NCI-H2171 (cell line): ENCODE results near the gene ATP1B1.
"Not testable (repeated sequence)": the region's sequence is repeated elsewhere in the genome, so short reads cannot be mapped to it uniquely, and the experiment has no call there.

Experiments
- DNase-seq: peaks from one replicate; lab custom pipeline; 2025; lab: John Stamatoyannopoulos, UW

The ATP1B1 gene

DNA sequence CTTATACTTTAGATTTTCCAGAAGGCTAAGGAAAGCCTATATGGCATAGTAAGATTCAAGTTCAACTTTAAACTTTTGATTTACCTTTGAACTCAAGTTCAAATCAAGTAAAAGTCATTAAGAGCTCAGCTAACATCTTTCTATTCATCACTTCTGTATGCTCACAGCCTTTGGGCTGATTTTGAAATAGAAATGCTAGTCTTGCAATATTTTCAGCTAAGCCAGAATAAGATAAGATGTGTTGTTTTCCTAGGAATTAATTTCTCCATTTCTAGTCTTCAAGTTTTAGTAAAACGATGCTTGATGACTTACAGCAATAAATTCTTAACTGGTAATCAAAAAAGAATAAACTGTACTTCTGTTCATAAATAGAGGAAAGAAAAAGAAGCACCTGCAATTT lies 35.6 kb downstream of the ATP1B1 start:
- DNase-seq: no peak

DNA sequence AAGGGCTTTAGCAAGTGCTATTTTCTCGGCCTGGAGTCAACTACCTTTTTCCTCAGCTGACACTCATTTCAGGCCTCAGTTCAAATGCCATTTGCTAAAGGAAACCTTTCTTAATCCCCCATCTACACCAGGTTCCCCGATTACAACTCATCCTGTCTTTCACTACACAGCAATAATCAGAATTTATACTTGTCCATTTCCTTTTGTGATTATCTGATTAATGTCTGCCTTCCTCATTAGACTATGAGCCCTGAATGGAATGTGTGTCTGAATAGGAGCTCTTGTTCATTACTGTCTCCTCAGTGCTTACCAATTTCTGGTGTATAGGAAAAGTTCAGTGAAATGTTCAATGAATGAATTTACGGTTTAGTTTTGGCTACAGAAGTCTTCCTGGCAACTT lies 36.9 kb downstream of the ATP1B1 start:
- DNase-seq: no peak

DNA sequence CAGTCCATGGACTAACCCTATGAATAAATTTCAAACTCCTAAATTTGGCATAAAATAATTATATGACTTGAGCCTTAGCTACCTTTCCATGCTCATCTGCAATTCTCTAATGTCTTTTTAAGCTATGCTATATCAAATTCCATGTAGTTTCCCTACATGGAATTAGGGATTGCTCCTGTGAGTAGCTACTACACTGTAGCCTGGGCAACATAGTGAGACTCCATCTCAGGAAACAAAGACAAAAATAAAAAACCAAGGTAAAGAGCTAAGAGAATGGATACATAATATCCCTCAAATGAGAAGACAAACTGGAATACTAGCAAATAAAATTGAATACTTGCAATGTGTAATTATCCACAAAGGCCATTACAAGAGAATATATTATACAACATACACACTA lies 37.5 kb downstream of the ATP1B1 start:
- no peak for DNase-seq

DNA sequence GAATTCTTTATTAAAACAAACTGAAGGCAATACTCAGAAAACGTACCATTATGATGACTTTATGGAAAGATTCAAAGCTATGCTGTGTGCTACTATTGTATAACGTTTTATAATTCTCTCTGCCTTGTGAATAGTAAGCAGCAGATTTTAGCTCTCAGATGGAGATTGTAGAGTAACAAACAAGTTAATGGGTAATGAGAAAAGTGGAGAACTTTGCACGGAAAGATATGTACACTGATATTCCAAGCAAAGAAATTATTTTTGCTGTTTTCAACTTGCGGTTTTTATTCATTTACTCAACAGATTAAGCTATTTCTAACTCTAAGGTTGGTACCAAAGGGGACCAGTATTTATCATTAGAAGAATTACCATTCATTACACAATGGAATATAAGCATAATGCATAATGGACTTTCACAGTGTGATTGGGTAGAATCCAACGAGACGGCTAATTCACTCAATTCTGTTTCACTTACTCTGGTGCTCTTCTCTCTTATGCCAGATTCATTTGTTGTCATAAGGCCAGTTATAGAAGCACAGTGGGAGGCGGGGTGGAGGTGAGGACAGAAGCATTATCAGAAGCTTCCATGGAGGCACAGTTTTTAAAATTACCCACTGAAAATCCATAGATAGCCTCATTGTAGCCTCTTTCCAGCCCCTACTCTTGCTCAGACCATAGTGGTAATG lies 38.6 kb downstream of the ATP1B1 start:
- DNase-seq: no peak

DNA sequence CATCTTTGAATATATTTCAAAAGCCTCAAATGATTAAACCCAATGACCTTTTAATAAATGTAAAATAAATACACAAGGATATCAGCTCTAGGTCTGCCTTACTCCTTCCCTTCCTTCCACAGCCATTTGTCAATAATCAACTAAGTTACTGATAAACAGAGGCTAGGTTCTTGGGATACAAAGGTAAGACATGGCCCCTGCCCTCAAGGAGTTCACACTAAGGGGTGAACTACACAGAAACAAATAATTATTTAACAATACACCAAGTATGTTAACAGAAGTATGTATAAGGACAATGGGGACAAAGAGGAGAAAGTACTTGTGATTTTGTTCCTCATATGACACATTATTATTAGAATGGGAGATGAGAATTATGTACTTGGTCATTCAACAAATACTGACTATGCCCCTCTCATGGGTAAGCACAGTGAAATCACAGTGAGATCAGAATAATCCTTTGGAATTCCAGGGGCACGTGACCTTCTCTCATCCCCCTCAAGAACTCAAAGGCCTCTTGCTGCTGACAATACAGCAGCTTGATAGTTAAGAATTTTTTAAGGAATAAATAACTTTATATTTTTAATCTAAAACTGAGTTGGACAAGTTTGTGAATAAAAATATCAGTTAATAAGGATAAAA lies 40.2 kb downstream of the ATP1B1 start:
- no peak for DNase-seq

DNA sequence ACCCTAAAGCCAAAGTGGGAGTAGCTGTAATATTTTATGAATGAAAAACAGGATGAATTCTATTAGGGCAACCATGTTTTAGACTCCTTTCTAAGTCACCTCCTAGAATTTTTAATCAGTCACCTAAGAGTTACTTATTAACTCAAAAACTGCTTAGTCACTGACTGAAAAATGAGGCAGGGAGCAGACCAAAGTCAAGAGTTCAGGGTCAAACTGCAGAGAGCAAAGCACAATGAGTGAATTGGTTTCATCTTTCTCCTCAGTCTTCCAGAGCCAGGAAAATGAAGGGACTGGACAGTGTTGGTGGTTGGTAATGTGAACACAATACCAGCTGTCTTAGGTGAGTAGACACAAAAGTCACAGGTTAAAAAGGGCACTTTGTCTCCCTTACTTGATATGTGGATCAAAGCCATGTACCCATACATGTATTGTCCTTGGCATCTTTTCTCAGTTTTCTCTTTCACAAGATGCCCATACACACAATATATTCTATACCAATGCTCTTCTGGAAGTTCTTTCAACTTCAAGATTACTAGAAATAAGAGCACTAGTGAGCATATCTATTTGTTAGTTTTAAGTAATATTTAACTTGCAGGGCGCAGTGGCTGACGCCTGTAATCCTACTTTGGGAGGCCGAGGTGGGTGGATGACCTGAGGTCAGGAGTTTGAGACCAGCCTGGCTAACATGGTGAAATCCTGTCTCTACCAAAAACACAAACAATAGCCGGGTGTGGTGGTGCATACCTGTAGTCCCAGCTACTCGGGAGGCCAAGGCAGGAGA lies 42.2 kb downstream of the ATP1B1 start:
- no peak for DNase-seq

DNA sequence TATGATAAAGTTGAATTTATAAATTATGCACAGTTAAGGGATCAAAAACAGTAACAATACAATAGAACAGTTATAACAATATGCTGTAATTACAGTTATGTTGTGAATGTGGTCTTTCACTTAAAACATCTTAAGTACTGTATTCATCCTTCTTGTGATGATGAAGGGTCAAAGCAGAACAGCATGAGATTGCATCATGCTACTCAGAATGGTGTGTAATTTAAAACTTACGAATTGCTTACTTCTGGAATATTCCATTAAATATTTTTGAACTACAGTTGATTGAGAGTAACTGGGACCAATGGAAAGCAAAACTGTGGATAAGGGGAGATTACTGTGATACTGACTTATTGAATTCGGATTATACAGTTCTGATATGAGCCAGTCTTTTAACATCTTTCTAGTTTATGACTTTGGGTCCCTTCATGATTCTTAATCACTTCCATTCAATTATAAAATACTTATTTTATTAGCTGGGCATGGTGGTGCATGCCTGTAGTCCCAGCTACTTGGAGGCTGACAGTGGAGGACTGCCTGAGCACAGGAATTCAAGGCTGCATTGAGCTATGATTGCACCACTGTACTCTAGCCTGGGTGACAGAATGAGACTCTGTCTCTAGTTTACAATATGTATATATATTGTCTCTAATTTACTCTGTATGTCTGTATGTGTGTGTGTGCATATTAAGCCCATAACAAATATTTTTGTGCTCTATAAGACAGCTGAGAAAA lies 43.2 kb downstream of the ATP1B1 start:
- DNase-seq: no peak

DNA sequence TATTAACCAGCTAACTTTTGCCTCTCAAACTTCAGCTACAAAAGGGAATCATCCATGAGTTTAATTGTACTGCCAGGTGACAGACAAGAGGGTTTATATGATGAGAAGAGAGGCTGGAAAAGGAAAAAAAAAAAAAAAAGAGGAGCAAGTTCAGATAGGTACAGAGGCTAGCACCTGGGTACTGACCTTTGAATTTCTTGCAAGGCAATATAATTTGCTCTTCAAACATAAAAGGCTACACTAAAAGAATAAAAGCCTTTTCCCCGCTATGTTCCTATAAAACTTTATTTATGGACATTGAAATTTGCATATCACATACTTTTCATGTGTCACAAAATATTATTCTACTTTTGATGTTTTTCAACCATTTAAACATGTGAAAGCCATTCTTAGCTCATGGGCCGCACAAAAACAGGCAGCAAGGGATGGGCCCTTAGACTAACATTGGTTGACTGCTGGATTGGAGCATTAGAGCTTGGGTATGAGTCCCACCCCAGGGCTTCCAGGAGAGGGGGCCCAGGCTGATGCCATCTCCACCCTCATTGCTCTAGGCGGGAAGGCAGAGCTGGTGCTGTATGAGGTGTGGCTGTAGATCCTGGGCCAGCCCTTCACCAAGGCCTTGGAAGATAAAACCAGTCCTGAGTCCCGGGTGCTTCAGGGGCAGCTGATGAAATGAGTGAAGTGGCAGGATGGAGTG lies 44.3 kb downstream of the ATP1B1 start:
- no peak for DNase-seq

DNA sequence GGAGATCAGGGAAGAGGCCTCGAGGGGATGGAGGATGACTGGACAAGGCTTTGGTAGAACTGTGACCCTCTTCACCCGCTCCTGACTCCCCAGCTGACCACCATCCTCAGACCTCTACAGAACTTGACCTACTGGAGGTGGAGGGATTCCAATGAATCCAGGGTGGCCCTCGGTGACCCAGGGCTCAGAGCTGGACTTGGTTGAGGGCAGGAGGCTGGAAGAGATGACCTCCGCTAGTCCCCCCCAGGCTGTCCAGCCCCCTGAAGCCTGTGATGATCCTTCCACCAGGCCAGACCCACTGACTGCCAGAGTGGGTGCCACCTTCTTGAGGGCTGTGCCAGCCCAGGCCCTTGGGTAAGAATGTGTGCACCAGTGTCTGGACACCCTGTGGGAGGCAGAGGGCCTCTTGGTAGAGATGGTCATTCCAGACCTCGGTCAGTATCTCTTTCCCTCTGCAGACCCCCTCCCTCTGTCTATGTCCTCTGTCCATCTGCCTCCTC lies 44.9 kb downstream of the ATP1B1 start:
- no peak for DNase-seq

DNA sequence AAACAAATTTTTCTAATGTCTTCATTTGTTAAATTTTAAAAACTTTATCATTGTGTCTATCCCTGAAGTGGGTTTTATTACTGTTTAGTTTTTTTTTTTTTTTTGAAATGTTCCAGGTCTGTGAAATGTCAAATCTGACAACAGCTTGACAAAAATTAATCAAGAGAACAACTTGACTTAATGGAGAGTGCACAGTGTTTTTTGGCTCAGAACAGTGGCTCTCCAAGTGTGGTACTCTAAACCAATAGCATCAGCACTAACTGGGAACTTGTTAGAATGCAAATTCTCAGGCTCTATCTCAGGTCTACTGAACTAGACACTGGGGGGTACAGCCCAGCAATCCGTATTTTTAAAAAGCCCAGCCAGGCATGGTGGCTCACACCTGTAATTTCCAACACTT lies 49.2 kb downstream of the ATP1B1 start:
- no peak for DNase-seq

DNA sequence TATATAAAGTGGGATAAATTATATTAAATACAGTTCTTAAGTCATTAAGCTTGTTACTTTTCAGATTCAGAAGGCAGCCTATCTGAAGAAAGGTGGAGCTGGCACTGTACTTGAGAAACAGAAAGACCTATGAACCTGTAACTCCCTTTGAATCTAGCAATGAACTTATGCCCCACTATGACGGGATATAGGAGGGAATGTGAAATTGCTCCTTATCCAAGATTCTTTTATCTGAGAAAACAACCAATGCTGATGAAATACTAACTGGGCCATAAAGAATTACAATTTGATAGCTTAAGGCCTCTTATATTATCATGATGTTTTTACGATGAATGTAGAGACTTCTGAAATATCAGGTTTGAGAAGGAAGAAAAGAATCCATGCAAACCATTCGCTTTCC lies 50.1 kb downstream of the ATP1B1 start:
- DNase-seq: no peak

DNA sequence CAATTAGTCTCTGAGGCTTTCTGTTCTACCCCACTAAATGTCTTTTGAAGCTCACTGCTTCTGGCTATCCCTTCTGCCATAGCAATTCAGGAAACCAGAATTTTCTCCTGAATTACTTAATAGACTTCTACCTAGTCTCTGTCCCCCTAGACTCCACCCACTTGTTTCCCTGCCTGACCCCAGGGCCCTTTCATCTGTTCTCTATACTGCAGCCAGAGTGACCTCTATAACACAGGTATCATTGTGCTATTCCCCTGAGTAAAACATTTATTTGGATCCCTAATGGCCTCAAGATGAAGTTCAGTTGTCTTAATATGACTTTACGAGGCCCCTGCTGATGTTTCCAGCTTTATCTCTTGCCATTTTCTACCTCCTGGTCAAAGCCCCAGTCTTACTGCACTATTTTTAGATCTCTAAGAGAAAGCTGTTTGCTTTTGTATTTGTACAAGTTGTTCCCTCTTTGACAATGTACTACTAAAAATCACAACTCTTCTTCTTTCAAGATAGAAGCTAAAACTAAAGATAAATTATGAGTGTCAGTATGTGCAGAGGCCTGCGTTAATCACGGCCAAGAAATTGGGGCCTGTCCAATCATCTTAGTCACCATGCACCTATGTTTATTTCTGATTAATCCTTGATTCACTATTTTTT lies 54.5 kb downstream of the ATP1B1 start:
- no peak for DNase-seq

DNA sequence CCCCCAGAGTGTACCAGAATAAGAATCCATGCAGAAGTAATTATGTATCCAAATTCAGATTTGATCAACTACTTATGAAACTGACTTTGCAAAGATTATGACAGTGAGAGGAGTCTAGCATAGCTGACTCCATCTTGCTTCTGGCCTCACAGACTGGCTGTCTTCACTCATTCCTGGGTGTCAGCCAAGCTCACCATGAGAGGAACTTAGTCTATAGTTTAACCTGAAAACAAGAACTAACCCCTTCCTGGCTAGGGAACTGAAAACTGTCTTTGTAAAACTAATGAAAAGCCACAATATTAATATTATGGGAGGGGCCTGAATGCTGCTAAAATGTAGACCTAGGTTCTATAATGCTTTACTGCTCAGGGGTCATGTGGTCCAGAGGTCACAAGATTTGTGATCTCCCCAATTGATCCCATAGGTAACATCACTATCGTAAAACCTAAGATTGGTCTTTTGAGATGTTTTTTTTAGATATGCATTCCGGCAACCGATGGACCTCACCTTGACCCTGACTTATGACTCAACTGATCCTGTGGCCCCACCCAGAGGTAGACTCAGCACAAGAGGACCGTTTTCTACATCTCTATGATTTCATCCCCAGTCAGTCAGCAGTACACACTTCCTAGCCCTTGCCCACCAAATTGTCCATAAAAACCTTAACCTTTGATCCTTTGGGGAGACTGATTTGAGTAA lies 55.2 kb downstream of the ATP1B1 start:
- no peak for DNase-seq

DNA sequence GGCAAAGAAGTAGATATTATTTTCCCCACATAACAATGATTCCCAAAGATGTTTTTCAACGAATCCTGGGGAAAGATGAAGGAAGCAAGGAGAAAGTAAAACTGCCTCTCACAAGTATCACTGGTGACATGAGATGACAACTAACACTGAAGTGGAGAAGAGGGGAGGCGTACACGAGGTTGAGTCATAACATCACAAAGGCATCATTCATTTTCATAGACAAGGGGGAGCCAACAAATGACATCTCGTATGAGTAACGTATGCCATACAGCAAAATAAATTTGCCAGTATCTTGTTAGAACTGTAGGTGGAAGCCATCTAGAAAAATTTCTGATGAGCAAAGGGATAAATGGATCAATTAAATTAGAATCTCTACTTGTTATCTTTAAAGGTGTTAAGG lies 56.6 kb downstream of the ATP1B1 start:
- no peak for DNase-seq

DNA sequence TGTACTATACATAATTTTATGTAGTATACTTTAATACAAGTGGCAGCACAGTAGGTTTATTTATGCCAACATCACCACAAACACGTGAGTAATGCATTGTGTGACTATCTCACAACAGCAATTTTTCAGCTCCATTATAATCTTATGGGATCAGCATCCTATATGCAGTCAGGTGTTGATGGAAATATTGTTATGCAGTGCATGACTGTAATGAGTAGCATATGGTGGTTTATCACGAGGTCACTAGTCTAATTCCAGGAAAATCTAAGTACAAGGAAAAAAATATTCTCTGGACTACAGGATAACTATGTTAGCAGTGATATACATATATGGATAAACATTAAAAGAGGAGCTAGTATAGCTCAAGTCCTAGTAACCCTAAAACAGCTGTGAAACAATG lies 69.0 kb downstream of the ATP1B1 start:
- DNase-seq: no peak

DNA sequence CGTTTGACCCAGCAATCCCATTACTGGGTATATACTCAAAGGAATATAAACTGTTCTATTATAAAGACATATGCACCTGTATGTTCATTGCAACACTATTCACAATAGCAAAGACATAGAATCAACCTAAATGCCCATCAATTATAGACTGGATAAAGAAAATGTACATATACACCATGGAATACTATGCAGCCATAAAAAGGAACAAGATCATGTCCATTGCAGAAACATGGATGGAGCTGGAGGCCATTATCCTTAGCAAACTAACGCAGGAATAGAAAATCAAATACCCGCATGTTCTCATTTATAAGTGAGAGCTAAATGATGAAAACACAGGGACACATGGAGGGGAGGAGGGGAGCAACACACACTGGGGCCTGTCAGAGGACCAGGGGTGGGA lies 72.9 kb downstream of the ATP1B1 start:
- DNase-seq: not testable (repeated sequence)

DNA sequence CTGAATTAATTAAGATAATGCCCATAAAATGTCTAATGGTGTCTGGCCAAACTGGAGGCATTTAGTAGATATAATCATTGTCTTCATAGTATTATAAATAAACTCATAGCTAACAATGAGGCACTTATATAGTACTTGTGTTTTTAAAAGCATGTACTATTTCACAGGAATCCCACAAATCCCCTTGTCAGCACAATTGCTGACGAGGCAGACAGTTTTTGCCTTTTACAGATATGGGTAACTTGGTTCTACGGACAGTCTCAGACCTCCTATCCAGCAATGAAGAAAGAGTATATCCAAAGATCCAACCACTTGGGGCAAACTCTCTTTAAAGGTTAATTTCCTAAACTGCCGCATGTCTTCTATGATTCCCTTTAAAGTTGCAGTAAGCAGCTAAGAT lies 73.7 kb downstream of the ATP1B1 start:
- DNase-seq: no peak
